ENCODE data around the gene NOL11.
A peak's percentile ranks its signal among the peaks of the same experiment; 100 is the strongest.

- TF ChIP-seq CTCF (IDR thresholded peaks at IDR 0.05) (peak; percentile 91 to 98 (median 96)), POLR2A (IDR thresholded peaks at IDR 0.05) (peak; percentile 77)
These were observed at the start of gene NOL11 for GRCh38 chr17:67717624-67718324.
